Measurements from ENCODE around the gene ANTXRL. TPM values are rescaled to one million over a fixed set of nuclear protein-coding genes. Genes with fewer than 3 reads are reported as not detected.

Gene ANTXRL
- total and polyA plus RNA-seq, 2 of the 8 experiments (the other 6 are each of a cell fraction or from before 2014, with no cell fraction given): not detected

DNA sequence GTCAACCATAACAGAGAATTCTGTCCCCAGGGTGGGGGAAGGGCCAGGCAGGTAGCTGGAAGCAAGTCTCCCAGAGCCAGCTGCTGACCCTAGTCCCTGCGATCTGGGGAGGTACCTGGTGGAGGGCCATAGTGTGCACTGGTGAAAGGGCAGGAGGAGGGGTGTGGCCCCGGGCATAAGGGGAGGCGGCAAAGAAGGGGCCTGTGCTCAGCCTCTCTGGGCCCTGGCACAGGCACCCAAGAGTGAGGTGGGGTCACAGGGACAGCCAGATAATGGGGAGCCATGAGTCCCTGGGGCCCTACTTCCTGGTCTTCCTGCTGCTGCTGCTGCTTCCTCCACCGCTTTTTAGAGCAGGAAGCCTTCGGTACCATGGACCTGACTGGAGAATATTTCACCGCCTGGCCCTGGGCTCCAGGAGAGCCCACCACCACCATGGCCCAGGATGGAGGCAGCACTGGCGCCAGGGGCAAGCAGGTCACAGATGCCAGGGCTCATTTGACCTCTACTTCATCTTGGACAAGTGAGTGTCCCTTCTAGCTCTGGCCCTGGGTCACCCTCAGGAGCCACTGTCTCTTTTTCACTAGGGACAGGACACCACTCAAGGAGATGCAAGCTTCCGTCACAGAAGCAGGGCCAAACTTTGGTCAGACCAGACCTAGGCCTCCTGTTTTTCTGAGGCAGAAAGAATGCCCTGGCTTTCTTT lies at the start of gene ANTXRL (continued):
- TF ChIP-seq NANOG (IDR thresholded peaks at IDR 0.05; ENCODE audit: insufficient read depth, low read depth, low read length, poor library complexity, severe bottlenecking) (no peak), JUN (IDR thresholded peaks at IDR 0.05; ENCODE audit: low read depth, low read length) (no peak), ASH2L (IDR thresholded peaks at IDR 0.05; ENCODE audit: low read length) (no peak)

Measured in H1 (cell line).